HG03442 (cell line): ENCODE data around the gene MACROH2A2.

ENCODE experiments used
- ATAC-seq: cut with Tn5 transposase; IDR thresholded peaks from one replicate; pipeline ENCODE4 v1.9.1; 2021; ENCODE audit warnings: mild to moderate bottlenecking, moderate library complexity; ENCODE audit not compliant: unreplicated experiment

The MACROH2A2 gene

DNA sequence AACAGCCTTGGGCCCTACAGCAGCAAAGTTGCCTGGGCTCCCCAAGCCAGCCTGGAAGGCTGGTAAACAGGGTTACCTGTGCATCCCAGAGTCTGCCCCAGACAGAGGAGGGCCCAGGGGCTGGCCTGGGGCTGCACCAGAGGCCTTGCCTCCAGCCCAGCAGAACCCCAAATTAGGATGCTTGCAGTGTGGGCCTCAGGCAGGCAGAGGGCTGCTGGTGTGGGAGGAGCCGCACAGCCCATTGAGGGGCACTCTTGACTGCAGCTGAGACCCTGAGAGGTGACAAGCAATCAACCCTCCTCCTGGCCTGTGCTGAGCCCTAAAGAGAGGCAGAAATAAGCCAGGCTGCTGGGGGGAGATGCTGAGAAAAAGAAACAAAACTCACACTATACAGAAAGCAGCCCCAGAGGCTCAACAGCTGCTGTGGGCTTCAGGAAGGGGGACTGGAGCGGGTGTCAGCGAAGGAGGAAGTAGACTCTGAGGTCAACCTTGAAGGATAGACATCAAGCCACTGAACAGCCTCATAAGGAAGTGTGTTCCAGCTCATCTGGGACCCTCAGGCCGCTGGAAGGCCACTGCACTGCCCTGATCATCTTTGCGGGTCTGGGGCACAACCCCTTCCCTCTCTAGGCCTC is 73.4 kb downstream of the MACROH2A2 start:
- no peak for ATAC-seq

DNA sequence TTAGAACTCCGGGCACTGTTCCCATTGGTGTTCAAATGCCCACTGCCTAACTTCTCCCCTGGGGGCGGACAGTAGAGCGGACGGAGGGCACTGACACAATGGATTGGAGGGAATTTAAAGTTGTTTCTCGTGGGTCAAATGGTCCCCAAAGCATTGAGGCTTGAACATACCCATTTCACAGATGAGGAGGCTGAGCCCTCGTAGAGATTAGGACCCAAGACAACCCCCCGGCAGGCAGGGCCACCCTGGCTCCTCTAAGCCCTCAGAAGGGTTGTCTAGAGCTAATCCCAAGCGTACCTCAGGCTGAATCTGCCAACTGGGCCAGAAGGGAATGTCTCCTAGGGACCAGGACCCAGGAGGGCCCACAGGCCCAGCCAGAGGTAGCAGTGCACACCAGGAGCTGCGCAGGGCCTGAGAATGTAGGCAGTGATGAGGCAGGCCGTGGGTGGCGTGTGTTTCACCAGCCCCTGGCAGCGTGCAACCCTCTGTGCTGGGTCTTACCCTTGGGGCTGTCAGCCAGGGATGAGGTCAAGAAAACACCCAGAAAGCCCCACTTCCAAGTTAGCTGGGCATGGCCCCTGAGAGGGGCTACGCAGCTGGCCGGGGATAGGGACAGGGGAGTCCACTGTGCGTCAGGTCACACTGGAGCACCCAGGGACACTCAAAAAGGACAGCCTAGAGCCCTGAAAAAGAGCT is 74.2 kb downstream of the MACROH2A2 start:
- ATAC-seq = no peak

DNA sequence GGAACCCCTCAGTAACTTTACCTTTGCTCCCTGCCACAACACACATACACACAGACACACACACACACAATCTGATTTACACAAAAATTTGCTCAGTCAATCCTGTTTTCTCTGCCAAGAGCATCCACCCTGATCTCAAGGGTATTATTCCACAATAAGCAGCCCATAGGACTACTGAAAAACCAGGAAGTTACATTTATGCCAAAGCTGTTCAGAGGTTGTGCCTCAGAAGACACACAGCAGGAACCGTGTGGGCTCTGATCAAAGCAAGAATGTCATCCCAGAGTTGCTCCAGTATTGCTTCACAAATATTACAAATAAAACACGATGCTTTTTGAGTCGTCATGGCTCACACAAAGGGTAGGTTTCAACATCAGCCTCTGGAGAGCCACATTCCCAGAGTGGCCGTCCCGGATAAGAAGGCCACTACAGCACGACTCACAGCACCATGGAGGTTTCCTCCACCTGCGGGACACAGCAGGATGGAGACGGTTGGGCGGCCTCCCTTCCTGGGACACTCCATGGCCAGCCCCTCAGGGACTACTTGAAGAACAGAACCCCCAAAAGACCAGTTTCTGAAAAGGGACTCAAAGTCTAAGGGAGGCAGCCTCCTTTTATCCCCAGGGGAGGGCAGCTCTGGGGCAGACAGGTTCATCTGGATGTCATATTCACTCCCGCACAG is 78.4 kb downstream of the MACROH2A2 start:
- ATAC-seq = no peak

DNA sequence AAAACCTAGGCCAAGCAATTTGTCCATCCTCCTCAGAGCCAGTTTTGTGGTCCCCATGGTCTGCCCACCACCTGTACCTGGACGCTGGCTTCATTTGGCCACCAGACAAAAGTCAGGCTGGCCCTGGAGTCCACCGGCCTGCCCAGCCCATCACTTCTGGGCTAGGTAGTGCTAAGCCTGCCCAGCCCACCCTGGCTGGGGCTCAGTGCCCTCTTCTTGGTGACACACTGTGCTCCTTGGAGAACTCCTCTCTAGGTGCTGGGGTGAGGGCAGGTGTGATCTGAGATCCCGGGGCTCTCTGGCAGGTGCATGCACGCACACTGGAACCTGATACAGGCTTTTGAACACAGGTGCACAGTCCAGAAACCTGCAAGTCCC is 78.9 kb downstream of the MACROH2A2 start:
- ATAC-seq = no peak

DNA sequence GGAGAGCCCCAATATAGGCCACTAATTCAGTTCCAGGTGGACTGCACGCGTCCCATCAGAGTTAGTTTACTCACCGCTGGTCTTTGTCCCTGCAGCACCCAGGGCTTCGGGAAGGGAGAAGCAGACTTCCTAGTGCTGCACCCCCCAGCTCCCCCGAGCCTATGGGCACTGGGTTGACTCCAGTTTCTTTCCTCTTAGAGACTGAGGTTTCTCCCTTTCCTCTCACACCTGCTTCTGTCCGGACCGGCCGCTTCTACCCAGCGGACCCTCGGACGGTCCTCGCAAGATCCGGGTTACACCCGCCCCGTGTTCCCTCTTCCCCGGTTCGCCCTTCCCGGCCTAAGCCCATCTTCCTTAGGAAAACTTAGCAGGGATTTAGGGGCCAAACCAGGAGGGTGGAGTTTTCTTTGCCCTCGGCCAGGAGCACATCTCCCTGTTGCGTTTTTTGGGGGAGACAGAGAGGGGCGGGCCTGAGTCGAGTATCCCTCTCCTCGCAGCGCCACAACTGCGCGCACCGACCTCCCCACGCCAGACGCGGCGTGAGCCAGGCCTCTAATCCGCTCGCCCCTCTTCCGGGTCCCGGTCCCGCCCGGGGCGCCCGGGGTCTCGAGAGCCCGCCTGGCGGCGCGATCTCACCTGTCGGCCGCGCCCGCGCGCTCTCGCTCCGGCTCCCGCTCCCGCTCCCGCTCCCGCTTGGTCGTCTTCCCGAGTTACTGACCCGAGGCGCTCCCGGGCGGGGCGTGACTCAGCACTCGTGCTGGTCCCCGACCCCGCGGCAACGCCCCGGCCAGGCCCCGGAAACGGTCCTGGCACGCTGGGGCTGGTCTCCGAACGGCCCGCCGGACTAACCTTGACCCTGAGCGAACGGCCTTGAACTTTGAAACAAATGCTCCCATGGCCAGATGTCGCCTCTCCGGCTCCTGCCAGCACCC is 79.7 kb downstream of the MACROH2A2 start, which contains the start of gene AIFM2:
Gene AIFM2, minus strand, starts transcription at position 728 of the 932 bp plus-strand sequence. CDS start 8,741 bp downstream, outside the sequence.
- ATAC-seq = peak; percentile 76

DNA sequence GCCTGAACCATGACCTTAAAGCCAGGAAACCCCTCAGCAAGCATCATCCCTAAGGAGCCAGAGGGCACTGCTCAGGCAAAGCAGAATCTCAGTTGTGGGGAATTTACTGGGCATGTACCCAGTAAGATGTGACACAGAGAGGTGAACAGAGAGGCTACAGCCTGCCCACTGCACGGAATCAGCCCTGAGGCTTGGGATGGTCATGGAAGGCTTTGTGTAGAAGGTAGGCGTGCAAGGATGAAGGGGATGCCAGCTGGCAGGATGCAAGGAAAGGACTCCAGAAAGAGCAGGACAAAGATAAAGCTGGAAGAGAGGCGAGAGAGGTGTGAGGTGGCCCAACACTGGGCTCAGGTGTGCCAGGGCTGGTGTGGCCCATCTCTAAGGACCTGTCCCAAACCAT is 82.4 kb downstream of the MACROH2A2 start:
- ATAC-seq = no peak

DNA sequence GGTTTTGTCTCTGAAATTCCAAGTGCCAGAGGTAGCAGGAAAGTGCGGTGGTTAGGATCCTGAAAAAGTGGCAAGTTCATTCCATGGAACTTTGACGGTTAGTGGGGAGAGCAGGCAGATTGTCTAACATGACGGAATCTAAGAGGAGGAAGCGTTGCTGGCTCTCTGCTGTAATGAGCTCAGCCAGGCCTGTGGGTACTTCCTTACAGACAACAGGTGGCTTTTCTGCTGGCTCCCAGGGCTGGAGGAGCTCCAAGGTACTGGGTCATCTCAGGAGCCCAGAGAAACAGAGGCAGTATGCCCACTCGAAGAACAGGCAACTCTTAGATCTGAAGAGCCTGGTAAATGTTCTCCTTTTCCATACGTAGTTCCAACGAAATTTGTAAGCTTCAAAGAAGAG is 83.0 kb downstream of the MACROH2A2 start:
- no peak for ATAC-seq

DNA sequence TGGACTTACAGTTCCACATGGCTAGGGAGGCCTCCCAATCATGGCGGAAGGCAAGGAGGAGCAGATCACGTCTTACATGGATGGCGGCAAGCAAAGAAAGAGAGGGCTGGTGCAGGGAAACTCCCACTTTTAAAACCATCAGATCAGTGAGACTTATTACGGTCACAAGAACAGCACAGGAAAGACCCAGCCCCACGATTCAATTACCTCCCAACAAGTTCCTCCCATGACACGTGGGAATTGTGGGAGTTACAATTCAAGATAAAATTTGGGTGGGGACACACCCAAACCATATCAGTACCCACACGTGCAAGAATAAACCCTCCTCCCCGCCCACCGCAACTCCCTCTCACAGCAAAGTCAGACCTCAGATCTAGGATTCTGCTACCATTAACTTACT is 84.5 kb downstream of the MACROH2A2 start:
- ATAC-seq = no peak

DNA sequence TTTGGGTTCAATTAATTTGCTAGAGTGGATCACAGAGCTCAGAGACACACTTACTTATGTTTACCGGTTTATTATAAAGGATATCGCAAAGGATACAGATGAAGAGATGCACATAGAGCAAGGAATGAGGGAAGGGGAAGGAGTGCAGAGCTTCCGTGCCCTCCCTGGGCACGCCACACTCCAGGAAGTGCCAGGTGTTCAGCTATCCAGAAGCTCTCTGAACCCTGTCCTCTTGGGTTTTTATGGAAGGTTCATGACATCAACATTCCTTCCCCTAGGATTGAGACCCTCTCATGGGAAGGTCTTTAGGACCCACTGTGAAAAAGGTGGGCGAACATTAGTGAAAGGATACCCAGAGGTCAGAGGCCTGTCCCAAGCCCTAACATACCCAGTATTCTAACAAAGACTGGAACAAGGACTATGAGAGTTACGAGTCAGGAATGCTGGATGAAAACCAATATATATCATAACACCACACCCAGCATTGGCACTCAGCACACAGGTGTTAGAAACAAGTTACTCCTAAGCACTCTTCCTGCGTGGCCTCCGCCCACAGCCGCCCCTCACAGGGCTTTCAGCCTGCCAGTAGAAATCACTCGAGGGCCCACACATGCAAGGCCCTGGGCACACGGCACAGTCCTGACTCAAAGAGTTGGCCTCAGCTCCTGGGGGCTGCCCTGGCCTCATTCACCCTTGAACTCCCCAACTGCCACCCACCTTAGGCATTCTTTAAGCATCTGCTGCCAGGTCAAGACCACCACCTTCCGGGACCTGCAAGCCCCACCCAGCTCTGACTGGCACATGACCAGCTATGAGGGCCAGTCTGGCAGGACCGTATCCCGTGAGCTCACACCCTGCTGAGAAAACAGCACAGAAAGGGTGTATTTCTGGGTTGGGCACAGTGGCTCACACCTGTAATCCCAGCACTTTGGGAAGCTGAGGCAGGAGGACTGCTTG is 85.6 kb downstream of the MACROH2A2 start:
- no peak for ATAC-seq

DNA sequence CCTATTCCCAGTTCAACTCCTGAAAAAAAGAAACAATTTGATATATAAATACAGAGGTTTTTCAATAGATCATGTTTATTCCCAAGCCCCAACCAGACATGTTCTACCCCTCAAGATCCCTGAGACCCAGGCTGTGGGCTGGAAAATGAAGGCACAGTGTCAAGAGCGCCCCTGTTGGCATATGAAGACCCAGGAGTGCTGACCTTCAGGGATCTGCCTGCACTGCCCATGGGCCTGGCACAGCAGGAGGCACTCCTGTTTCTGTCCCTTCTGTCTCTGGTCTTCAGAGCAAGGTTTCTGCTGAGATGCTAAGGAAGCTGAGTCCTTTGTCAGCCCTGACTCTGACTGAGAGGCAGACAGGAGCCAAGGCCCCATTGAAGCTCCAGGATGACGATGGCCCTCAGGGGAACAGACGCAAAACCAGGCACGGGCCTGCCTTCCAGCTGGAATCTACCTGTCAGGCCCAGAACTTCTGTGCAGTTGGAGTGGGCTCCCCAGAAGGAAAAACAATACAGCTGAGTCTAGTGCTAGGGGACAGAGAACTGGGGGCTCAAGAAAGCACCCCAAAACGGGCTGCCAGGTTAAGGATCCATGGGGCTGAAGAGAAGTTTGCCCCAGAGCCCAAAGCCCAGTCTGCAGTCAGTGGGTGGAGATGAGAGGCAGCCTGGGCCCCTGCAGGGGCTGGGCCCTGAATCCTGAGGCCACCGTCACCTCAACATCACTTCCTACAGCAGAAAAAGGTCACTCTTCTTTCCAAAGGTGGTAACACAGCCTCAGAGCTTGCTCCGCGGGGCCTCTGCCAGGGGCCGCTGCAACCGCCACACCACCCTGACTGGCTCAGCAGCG is 86.7 kb downstream of the MACROH2A2 start:
- ATAC-seq = no peak

DNA sequence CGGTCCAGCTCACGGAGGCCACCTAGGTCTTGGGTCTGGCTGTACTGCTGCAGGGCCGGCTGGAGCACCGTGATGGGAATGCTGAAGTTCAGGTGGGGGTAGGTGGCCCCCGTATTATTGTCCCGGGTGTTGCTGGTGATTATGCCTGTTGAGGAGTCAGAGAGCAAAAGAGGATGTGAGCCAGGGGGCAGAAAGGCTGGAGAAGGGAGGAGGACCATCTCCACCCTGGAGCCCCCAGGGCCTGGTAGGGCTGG is 87.3 kb downstream of the MACROH2A2 start:
- no peak for ATAC-seq

DNA sequence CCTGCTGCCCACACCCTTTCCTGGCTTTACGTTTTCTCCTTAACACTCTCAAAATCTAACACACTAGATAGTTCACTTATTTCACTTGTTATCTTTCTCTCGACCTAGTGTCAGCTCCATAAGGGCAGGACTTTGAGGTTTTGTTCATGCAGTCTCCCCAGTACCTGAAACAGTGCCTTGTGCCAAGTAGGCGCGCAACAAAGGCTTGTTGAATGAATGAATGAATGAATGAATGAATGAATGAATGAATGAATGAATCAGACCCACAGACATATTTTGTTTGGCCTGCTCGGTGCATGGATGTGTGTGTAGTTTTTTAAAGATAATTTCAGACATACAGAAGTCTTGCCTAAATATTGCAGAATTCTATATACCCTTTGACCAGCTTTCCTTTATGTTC is 87.7 kb downstream of the MACROH2A2 start:
- no peak for ATAC-seq

DNA sequence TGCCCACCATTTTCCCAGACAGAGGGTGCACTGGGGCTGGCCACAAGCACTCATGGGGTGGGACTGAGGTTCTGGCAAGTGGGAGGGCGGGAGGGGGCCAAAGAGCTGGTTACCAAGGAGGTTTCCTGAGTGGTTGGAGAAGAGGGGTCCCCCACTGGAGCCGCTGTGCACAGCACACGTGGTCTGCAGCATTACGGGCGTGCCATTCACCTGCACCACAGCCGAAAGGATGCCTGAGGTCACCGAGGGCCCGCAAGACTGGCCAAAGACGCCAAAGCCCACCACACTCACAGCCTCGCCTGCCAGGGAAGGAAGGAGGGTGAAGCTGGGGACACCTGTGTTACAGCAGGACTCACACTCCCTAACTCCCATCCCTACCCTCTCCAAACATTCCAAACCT is 89.9 kb downstream of the MACROH2A2 start:
- ATAC-seq = no peak

DNA sequence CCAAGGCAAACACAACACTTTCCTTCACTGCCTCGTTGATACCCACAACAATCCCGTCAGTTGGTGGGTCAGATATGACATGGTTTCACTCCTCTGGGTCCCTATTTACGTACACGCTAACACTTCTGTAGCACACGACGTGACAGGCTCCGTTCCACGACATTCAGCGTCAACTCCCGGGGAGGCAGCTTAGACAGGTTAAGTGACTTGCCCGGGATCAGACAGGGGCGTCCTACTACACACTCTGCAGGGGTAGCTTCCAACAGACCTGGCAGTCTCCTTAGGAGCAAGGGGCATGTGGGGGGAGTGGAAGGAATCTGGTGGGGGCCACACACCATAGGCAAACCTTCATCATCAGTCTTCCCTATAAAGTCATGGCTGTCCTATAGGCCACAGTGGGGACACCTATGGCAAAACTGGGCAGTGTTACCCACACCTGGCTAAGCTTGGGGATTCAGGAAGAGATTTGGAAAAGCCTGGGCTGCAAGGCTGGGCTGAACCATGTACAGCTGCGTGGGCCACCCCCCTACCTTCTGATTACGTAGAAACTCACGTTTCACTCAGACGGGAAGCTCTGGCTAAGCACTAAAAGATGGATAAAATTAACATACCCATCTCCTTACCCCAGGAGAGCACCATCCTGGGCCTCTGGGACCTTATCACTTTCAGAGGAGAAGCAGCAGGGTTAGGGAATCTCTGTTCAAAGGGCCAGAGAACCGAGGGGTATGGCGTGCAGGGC is 91.9 kb downstream of the MACROH2A2 start:
- no peak for ATAC-seq

DNA sequence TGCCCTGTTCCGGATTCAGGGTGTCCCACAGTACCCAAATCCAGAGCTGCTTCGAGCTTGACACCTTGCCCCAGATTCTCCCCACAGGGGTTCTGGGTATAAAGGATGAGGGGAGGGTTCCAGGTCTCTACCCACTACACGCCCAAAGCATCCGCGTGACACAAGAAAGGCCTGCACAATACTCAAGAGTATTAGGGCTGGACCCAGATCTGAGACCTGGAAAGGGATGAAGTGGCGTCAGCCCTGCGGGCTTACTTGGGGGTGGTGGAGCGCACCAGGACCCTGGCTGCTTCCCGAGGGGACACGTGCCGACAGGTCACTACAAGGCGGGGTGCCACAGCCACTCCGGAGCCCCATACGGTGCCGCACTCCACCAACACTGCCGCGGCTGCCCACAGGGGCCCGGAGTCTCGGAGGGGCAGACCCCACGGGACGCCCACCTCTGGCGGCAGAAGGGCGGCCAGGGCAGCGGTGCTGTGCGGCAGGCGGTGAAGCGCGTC is 92.6 kb downstream of the MACROH2A2 start:
- ATAC-seq = peak; percentile 7

DNA sequence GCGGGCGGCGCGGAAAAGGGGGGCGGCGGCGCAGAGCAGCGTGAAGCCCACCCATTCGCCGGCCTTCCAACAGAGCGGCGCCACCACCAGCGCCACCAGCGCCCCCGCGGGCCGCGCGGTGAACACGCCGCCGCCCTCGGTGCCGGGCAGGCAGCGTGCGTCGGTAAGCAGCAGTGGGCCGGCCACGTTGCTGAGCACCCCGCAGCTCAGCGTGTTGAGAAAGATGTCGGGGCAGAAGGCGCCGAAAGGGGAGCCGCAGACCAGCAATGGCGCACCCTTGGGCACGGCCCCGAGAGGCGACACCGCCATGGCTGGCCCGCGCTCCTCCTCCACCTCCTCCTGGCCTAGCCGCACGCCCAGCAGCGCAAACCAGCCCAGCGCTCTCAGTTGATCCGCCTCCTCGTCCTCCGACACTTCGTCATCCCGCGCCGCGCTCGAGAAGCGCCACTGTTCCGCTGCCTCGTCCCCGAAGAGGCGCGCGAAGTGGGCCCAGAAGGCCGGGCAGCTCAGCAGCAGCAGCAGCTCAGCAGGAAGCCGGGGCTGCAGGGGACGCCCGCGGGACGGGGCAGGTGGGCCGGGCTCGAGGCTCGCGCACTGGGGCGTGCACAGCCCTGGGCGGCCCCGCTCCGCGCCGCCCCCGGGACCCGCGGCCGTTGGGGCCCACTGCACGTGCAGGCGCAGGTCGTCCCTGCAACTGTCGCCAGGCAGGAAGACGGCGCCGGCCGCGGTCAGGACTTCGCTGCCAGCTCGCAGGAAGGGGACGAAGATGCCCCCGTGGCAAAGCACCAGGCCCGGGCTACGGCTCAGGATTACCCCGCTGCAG is 93.2 kb downstream of the MACROH2A2 start:
- peak; percentile 40 for ATAC-seq

DNA sequence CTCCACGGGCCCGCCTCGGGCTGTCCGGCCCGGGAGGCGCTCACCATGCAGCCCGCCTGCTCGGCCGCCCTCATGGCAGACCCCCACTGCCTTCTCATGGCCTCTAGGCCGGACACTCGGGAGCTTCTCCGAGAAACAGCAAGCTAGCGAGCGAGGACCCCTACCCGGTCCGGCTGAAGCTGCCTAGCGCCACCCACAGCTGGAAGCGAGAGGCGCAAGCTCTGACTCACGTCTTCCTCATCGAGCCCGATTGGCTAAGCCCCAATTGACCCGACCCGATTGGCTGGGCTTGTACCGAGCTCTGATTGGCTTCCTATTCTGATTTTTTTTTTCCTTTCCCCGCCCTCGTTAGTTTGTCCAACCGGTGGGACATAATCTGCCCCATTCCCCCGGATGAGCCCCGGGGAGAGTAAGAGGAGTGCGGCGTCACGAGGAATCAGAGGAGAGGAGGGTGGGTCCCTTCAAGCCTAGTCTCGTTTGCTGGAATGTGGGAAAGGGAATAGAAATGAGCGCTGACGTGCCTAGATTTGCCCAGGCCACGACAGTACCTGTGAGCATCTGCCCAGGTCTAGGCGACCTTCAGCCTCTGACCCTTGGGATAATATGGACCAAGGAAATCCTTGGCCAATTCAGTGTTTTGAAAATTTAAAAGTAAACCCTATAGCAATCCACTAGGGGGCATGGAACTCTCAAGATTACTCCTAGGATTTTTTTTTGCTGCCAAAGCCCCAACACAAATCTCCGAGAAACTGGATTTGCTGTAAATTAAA is 94.0 kb downstream of the MACROH2A2 start, which contains the start of gene TYSND1:
Gene TYSND1, minus strand, starts transcription at position 212 of the 770 bp plus-strand sequence. Its CDS starts 114 bp downstream, at position 98.
- peak; percentile 93 for ATAC-seq
